GM12892 (cell line): ENCODE data around the gene LCOR.

Experiments
- POLR2A ChIP-seq: IDR thresholded peaks from 2 replicates; pipeline ENCODE4 v1.6.1; 2011; ENCODE audit warnings: low read depth, low read length, control low read depth
- POLR2AphosphoS5 ChIP-seq: IDR thresholded peaks from 2 replicates; pipeline ENCODE4 v1.6.1; 2011; ENCODE audit warnings: low read depth, low read length, control low read depth
- TAF1 ChIP-seq: IDR thresholded peaks from 2 replicates; pipeline ENCODE4 v1.6.1; 2011; ENCODE audit warnings: low read depth, mild to moderate bottlenecking, control low read depth, low read length, borderline replicate concordance

GRCh38 chr10:97017474-97017903 lies 185.4 kb downstream of the LCOR start:
- TF ChIP-seq POLR2A (no peak), POLR2AphosphoS5 (no peak), TAF1 (no peak)
